AG10803 (cell line): ENCODE measurements around the gene GRHPR.

Source experiments
- DNase-seq: peaks from one replicate; pipeline ENCODE4 v3.0.0; 2010; ENCODE audit warnings: low read depth
- H3K4me3 ChIP-seq: 2 replicates; pipeline ENCODE4 v1.5.1; 2011; ENCODE audit warnings: mild to moderate bottlenecking, low read length, control low read depth
- CTCF ChIP-seq: conservative IDR thresholded peaks from 2 replicates; pipeline ENCODE4 v1.5.1; 2011; ENCODE audit warnings: mild to moderate bottlenecking, low read length, control low read depth, inconsistent platforms

The GRHPR gene

DNA sequence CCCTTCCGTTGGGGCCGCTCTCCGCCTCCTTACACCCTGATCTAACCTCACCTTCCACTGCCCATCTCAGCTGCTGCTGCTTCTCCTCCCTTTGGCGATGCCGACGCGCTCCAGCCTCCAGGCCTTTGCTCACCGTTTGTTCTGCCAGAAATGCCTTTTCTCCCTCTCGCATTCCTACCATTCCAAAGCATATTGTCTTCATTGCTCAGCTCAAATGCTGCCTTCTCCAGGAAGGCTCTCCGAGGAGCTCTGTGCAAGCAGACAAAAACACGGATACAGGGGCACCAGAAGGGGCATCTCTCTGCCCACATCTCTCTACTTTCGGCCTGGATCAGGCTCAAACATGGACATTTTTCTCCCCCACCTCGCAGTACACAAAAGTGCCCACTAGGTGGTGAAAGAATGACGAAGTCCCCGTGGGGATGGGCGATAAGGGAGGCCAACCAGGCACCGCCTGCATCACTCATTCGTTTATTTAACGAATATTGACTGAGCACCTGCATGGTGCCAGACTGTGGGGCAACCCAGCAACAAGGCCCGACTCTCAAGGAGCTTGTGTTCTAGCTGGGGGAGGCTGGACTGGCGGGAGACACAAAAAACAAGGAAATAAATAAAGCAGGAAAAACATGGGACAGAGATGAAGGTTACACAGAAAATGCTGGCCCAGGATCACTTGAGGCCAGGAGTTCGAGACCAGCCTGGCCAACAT, 7.3 kb upstream of the GRHPR start:
- H3K4me3 ChIP-seq, result peak overlapping the region; percentile 5; the same call in 1 of the 2 replicates

GRCh38 chr9:37417252-37417803, 5.2 kb upstream of the GRHPR start:
- no peak overlapping the region for H3K4me3 ChIP-seq
- DNase-seq, result no peak
- TF ChIP-seq CTCF, result no peak

More for the DNA sequence above, 7.3 kb upstream of the GRHPR start:
- peak; percentile 87 for DNase-seq
- peak; percentile 79 for TF ChIP-seq CTCF

GRCh38 chr9:37417857-37418618, 4.5 kb upstream of the GRHPR start:
- DNase-seq, result no peak
- H3K4me3 ChIP-seq, result no peak overlapping the region
- TF ChIP-seq CTCF, result no peak

DNA sequence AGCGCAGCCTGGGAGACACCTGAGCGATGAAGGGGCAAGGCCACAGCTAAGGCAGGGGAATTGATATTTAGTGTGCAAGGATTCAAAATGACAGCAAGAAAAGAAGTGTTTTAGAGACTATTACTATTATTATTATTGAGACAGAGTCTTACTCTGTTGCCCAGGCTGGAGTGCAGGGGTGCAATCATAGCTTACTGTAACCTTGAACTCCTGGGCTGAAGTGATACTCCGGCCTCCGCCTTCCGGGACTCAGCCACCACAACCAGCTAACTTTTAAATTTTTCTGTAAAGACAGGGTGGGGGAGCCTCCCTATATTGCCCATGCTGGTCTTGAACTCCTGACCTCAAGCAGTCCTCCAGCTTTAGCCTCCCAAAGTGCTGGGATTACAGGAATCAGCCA, 3.3 kb upstream of the GRHPR start:
- no peak for DNase-seq
- H3K4me3 ChIP-seq, result no peak overlapping the region
- TF ChIP-seq CTCF, result no peak

GRCh38 chr9:37420271-37421215, 2.0 kb upstream of the GRHPR start:
- no peak for DNase-seq
- TF ChIP-seq CTCF, result no peak
- no peak overlapping the region for H3K4me3 ChIP-seq

DNA sequence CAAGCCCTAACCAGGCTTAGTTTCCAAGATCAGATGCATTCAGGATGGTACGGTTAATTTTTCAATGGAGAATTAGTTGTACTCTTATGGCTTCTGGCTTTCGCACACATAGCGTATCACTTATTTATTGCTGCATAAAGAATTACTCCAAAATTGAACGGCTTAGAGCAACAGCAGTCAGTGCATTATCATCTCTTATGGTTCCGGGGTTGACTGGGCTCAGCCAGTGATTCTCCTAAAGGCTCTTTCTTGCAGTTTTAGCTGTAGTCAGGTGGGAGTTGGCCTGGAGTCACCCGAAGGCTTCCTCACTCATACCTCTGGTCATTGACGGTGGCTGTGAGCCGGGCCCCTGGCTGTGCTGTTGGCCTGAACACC, 595 bp upstream of the GRHPR start:
- DNase-seq, result no peak
- no peak for TF ChIP-seq CTCF
- peak overlapping the region; percentile 96 for H3K4me3 ChIP-seq
